SK-N-SH treated with all-trans-retinoic acid at 6 μM for 48 hours (cell line): ENCODE results near the gene PLPPR2.

Experiments used
- ATAC-seq: fragments of 200-7000 bp; cut with Tn5 transposase; 3 replicates; pipeline ENCODE4 v1.9.1; 2020; ENCODE audit warnings: mild to moderate bottlenecking, moderate library complexity
- BACH2 ChIP-seq: fragments of 250-450 bp; sonication (Bioruptor Pico); IDR thresholded peaks from 2 replicates; pipeline ENCODE4 v1.9.0; 2021; ENCODE audit warnings: mild to moderate bottlenecking, borderline replicate concordance
- CREB5 ChIP-seq: fragments of 250-450 bp; sonication (Bioruptor Pico); IDR thresholded peaks from 2 replicates; pipeline ENCODE4 v1.5.1; 2020; ENCODE audit warnings: low read depth, mild to moderate bottlenecking, moderate library complexity
- CSDC2 ChIP-seq: fragments of 250-450 bp; sonication (Bioruptor Pico); IDR thresholded peaks from 2 replicates; pipeline ENCODE4 v1.5.0; 2020; ENCODE audit warnings: mild to moderate bottlenecking, moderate library complexity
- CSRNP3 ChIP-seq: fragments of 250-450 bp; sonication (Bioruptor Pico); IDR thresholded peaks from 2 replicates; pipeline ENCODE4 v1.5.1; 2021; ENCODE audit warnings: mild to moderate bottlenecking, moderate library complexity
- ESRRG ChIP-seq: fragments of 250-450 bp; sonication (Bioruptor Pico); IDR thresholded peaks from 2 replicates; pipeline ENCODE4 v1.6.1; 2021; ENCODE audit warnings: mild to moderate bottlenecking
- GLIS3 ChIP-seq: fragments of 250-450 bp; sonication (Bioruptor Pico); IDR thresholded peaks from 2 replicates; pipeline ENCODE4 v1.5.0; 2020; ENCODE audit warnings: mild to moderate bottlenecking, moderate library complexity
- ISL1 ChIP-seq: fragments of 250-450 bp; sonication (Bioruptor Pico); IDR thresholded peaks from 2 replicates; pipeline ENCODE4 v2.1.2; 2022; ENCODE audit warnings: mild to moderate bottlenecking, moderate library complexity
- OSR1 ChIP-seq: fragments of 250-450 bp; sonication (Bioruptor Pico); IDR thresholded peaks from 2 replicates; pipeline ENCODE4 v1.8.0; 2022; ENCODE audit warnings: moderate library complexity, mild to moderate bottlenecking, inconsistent platforms
- PATZ1 ChIP-seq: fragments of 250-450 bp; sonication (Bioruptor Pico); IDR thresholded peaks from 2 replicates; pipeline ENCODE4 v1.8.0; 2020; ENCODE audit warnings: mild to moderate bottlenecking, moderate library complexity, borderline replicate concordance
- POU6F1 ChIP-seq: fragments of 250-450 bp; sonication (Bioruptor Pico); IDR thresholded peaks from 2 replicates; pipeline ENCODE4 v1.8.0; 2021; ENCODE audit warnings: low read depth, mild to moderate bottlenecking, moderate library complexity, borderline replicate concordance
- PPARA ChIP-seq: fragments of 250-450 bp; sonication (Bioruptor Pico); IDR thresholded peaks from 2 replicates; pipeline ENCODE4 v1.5.0; 2020; ENCODE audit warnings: mild to moderate bottlenecking, borderline replicate concordance
- RARB ChIP-seq: fragments of 250-450 bp; sonication (Bioruptor Pico); IDR thresholded peaks from 2 replicates; pipeline ENCODE4 v1.8.0; 2021; ENCODE audit warnings: mild to moderate bottlenecking, moderate library complexity
- TCF4 ChIP-seq: fragments of 250-450 bp; sonication (Bioruptor Pico); IDR thresholded peaks from 2 replicates; pipeline ENCODE4 v1.8.0; 2021; ENCODE audit warnings: mild to moderate bottlenecking, moderate library complexity, borderline replicate concordance
- TOX ChIP-seq: fragments of 250-450 bp; sonication (Bioruptor Pico); IDR thresholded peaks from 2 replicates; pipeline ENCODE4 v1.8.0; 2021; ENCODE audit warnings: mild to moderate bottlenecking, moderate library complexity, borderline replicate concordance
- TSHZ2 ChIP-seq: fragments of 250-450 bp; sonication (Bioruptor Pico); IDR thresholded peaks from 2 replicates; pipeline ENCODE4 v1.5.0; 2020; ENCODE audit warnings: mild to moderate bottlenecking, moderate library complexity
- ZC3H10 ChIP-seq: fragments of 250-450 bp; sonication (Bioruptor Pico); IDR thresholded peaks from 2 replicates; pipeline ENCODE4 v1.5.1; 2021; ENCODE audit warnings: mild to moderate bottlenecking, moderate library complexity
- ZFP3 ChIP-seq: fragments of 250-450 bp; sonication (Bioruptor Pico); IDR thresholded peaks from 2 replicates; pipeline ENCODE4 v1.5.0; 2020; ENCODE audit warnings: mild to moderate bottlenecking, moderate library complexity
- ZFP30 ChIP-seq: fragments of 450-650 bp; formaldehyde crosslinking; IDR thresholded peaks from 2 replicates; pipeline ENCODE4 v1.5.0; 2022; ENCODE audit warnings: mild to moderate bottlenecking, moderate library complexity
- ZNF70 ChIP-seq: fragments of 450-650 bp; formaldehyde crosslinking; IDR thresholded peaks from 2 replicates; pipeline ENCODE4 v1.5.0; 2020; ENCODE audit warnings: mild to moderate bottlenecking, moderate library complexity
- ZNF8 ChIP-seq: fragments of 450-650 bp; formaldehyde crosslinking; IDR thresholded peaks from 2 replicates; pipeline ENCODE4 v1.5.0; 2020; ENCODE audit warnings: mild to moderate bottlenecking, moderate library complexity

Gene PLPPR2

GRCh38 chr19:11337080-11337479 lies 18.2 kb upstream of the PLPPR2 start (continued):
- no peak for TF ChIP-seq TOX
- no peak for TF ChIP-seq TCF4
- TF ChIP-seq POU6F1: no peak
- TF ChIP-seq, all 23 proteins: peak for 0

- no peak for TF ChIP-seq ISL1 (CRISPR knock-in tag)
- no peak for TF ChIP-seq TOX
- no peak for TF ChIP-seq ESRRG (CRISPR knock-in tag)
- TF ChIP-seq CREB5: no peak
- no peak for TF ChIP-seq GLIS3
- no peak for TF ChIP-seq BACH2 (CRISPR knock-in tag)
- no peak for TF ChIP-seq PATZ1
- TF ChIP-seq POU6F1: no peak
- no peak for TF ChIP-seq ZNF8 (CRISPR knock-in tag)
- no peak for TF ChIP-seq ZNF70 (CRISPR knock-in tag)
- no peak for TF ChIP-seq ZFP3 (CRISPR knock-in tag)
- no peak for TF ChIP-seq ZC3H10 (CRISPR knock-in tag)
- no peak for TF ChIP-seq PPARA (CRISPR knock-in tag)
- no peak for TF ChIP-seq TSHZ2
- no peak for TF ChIP-seq TCF4
- TF ChIP-seq CSDC2 (CRISPR knock-in tag): no peak
- TF ChIP-seq ZFP30 (CRISPR knock-in tag): no peak
- TF ChIP-seq CSRNP3 (CRISPR knock-in tag): no peak
- TF ChIP-seq OSR1 (CRISPR knock-in tag): no peak
- no peak for ATAC-seq
These were observed 17.1 kb upstream of the PLPPR2 start for GRCh38 chr19:11338121-11338520.

- ATAC-seq: peak; percentile 16
- TF ChIP-seq TSHZ2 (no peak), ZC3H10 (CRISPR knock-in tag) (no peak), POU6F1 (no peak), ZNF8 (CRISPR knock-in tag) (no peak), TOX (no peak), PPARA (CRISPR knock-in tag) (no peak), RARB (CRISPR knock-in tag) (no peak), ZFP3 (CRISPR knock-in tag) (no peak), ESRRG (CRISPR knock-in tag) (no peak), ZNF70 (CRISPR knock-in tag) (no peak), CSDC2 (CRISPR knock-in tag) (no peak), CSRNP3 (CRISPR knock-in tag) (no peak)
These were observed 16.5 kb upstream of the PLPPR2 start for GRCh38 chr19:11338569-11339253.
